ENCODE results near the gene FGF21.

DNA sequence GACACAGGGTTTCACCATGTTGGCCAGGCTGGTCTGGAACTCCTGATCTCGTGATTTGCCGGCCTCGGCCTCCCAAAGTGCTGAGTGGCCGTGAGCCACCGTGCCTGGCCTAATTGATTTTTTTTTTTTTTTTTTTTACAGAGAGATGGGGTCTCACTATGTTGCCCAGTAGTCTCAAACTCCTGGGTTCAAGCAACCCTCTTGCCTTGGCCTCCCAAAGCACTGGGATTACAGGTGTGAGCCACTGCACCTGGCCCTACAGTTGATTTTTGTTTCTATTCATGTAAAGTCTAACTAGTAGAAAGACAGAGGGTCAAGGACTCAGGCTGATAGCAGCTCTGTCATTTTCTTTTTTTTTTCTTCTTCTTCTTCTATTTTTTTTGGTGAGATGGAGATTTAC lies 21.8 kb downstream of the FGF21 start:
- TF ChIP-seq, protein P1, sequence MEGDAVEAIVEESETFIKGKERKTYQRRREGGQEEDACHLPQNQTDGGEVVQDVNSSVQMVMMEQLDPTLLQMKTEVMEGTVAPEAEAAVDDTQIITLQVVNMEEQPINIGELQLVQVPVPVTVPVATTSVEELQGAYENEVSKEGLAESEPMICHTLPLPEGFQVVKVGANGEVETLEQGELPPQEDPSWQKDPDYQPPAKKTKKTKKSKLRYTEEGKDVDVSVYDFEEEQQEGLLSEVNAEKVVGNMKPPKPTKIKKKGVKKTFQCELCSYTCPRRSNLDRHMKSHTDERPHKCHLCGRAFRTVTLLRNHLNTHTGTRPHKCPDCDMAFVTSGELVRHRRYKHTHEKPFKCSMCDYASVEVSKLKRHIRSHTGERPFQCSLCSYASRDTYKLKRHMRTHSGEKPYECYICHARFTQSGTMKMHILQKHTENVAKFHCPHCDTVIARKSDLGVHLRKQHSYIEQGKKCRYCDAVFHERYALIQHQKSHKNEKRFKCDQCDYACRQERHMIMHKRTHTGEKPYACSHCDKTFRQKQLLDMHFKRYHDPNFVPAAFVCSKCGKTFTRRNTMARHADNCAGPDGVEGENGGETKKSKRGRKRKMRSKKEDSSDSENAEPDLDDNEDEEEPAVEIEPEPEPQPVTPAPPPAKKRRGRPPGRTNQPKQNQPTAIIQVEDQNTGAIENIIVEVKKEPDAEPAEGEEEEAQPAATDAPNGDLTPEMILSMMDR (IDR thresholded peaks at IDR 0.05) = no peak
- TF ChIP-seq POLR2A (IDR thresholded peaks at IDR 0.05) = no peak
- no peak for TF ChIP-seq EP300 (IDR thresholded peaks at IDR 0.05)
- no peak for TF ChIP-seq POLR2AphosphoS5 (IDR thresholded peaks at IDR 0.05)
